SK-N-SH (cell line): ENCODE data around the gene KLF18. TPM values are rescaled to one million over a fixed set of nuclear protein-coding genes. Genes with fewer than 3 reads are reported as not detected.

ENCODE experiments used
- CTCF ChIA-PET: fragments of 300-600, 350-600 bp; formaldehyde crosslinking; extraction: SDS; loops from one replicate; lab custom pipeline; 2021; lab: Yijun Ruan, JAX
- POLR2A ChIA-PET: fragments of 350-600 bp; sonication (Branson Sonifier 250); formaldehyde crosslinking; extraction: SDS; loops from one replicate; lab custom pipeline; 2020; ENCODE audit warnings: antibody characterized with exemption, inconsistent platforms; lab: Yijun Ruan, JAX
- DNase-seq: peaks from one replicate; pipeline ENCODE4 v3.0.0; 2012
- H2AFZ ChIP-seq: fragments of 200-600 bp; sonication (generic); 2 replicates; pipeline ENCODE4 v1.8.1; 2016; ENCODE audit warnings: antibody characterized with exemption, mild to moderate bottlenecking, low read depth
- H3F3A ChIP-seq: fragments of 200-600 bp; sonication (generic); replicated peaks from 2 replicates; pipeline ENCODE3; 2016; ENCODE audit warnings: antibody characterized with exemption, mild to moderate bottlenecking; ENCODE audit not compliant: insufficient read depth
- H3K27ac ChIP-seq, 2 experiments: fragments of 200-500 bp in 1 of 2; fragments of 200-600 bp in 1 of 2; sonication (Bioruptor generic) in 1 of 2; sonication (generic), shearing (Covaris generic) in 1 of 2; 2 replicates each; pipeline versions ENCODE4 v1.5.1 to v1.6.1; 2014 to 2016; ENCODE audit warnings: low read depth in 2 of 2, inconsistent platforms in 1 of 2, low read length in 1 of 2, mild to moderate bottlenecking in 1 of 2, mixed read lengths in 1 of 2
- H3K27me3 ChIP-seq: fragments of 200-600 bp; sonication (generic), shearing (Covaris generic); 2 replicates; pipeline ENCODE4 v1.6.1; 2016; ENCODE audit warnings: mixed run types; ENCODE audit not compliant: insufficient read depth
- H3K36me3 ChIP-seq, 2 experiments: fragments of 200-500 bp in 1 of 2; fragments of 200-600 bp in 1 of 2; sonication (Bioruptor generic) in 1 of 2; sonication (generic) in 1 of 2; replicated peaks in 1 of 2; 2 replicates each; pipeline versions ENCODE3 to v1.5.1; 2014 to 2016; ENCODE audit warnings: low read length in 1 of 2, mild to moderate bottlenecking in 1 of 2; ENCODE audit not compliant: insufficient read depth in 2 of 2, control insufficient read depth in 1 of 2
- H3K4me1 ChIP-seq, 2 experiments: fragments of 200-500 bp in 1 of 2; fragments of 200-600 bp in 1 of 2; sonication (Bioruptor generic) in 1 of 2; sonication (generic), shearing (Covaris generic) in 1 of 2; 2 replicates each; pipeline versions ENCODE4 v1.5.1 to v1.6.1; 2014 to 2016; ENCODE audit warnings: low read depth in 1 of 2, low read length in 1 of 2, mixed run types in 1 of 2; ENCODE audit not compliant: insufficient read depth in 2 of 2, control insufficient read depth in 1 of 2
- H3K4me2 ChIP-seq: fragments of 200-600 bp; sonication (generic), shearing (Covaris generic); 2 replicates; pipeline ENCODE4 v1.6.1; 2017; ENCODE audit warnings: mixed run types
- H3K4me3 ChIP-seq, 2 experiments: fragments of 200-500 bp in 1 of 2; fragments of 200-600 bp in 1 of 2; sonication (Bioruptor generic) in 1 of 2; sonication (generic), shearing (Covaris generic) in 1 of 2; 2 replicates each; pipeline versions ENCODE4 v1.5.1 to v1.8.1; 2014 to 2016; ENCODE audit warnings: low read depth in 2 of 2, inconsistent platforms in 1 of 2, low read length in 1 of 2, mild to moderate bottlenecking in 1 of 2, mixed read lengths in 1 of 2, moderate library complexity in 1 of 2
- H3K79me2 ChIP-seq: fragments of 200-600 bp; sonication (generic); 2 replicates; pipeline ENCODE4 v1.8.1; 2017; ENCODE audit warnings: mild to moderate bottlenecking; ENCODE audit not compliant: insufficient read depth
- H3K9ac ChIP-seq: fragments of 200-600 bp; sonication (generic); 2 replicates; pipeline ENCODE4 v1.6.1; 2017; ENCODE audit warnings: mixed run types
- H3K9me2 ChIP-seq: fragments of 200-600 bp; sonication (generic); 2 replicates; pipeline ENCODE4 v1.6.1; 2017; ENCODE audit warnings: mixed run types
- H3K9me3 ChIP-seq: fragments of 200-600 bp; sonication (generic); 2 replicates; pipeline ENCODE4 v1.6.1; 2017; ENCODE audit warnings: mixed run types, mild to moderate bottlenecking, moderate library complexity
- H4K20me1 ChIP-seq: fragments of 200-600 bp; sonication (generic); 2 replicates; pipeline ENCODE4 v1.6.1; 2017; ENCODE audit warnings: mild to moderate bottlenecking, mixed run types; ENCODE audit not compliant: insufficient read depth
- CHD2 ChIP-seq: fragments of 150-350 bp; IDR thresholded peaks from 2 replicates; pipeline ENCODE4 v1.6.1; 2018; ENCODE audit warnings: low read length; ENCODE audit not compliant: partially characterized antibody
- EZH2phosphoT487 ChIP-seq: fragments of 200-600 bp; sonication (generic); IDR thresholded peaks from 2 replicates; pipeline ENCODE4 v1.6.1; 2017; ENCODE audit warnings: low read depth, mixed run types, mild to moderate bottlenecking, antibody characterized with exemption, moderate library complexity, borderline replicate concordance
- FOXM1 ChIP-seq: IDR thresholded peaks from 2 replicates; pipeline ENCODE4 v1.4.0; 2012; ENCODE audit warnings: low read depth, mild to moderate bottlenecking
- GABPA ChIP-seq: IDR thresholded peaks from 2 replicates; pipeline ENCODE4 v1.4.0; 2012; ENCODE audit warnings: low read depth, mild to moderate bottlenecking
- IRF3 ChIP-seq: fragments of 150-350 bp; IDR thresholded peaks from 2 replicates; pipeline ENCODE4 v1.6.1; 2016; ENCODE audit warnings: mild to moderate bottlenecking, low read depth, low read length
- JUND ChIP-seq: IDR thresholded peaks from 2 replicates; pipeline ENCODE4 v1.4.0; 2012
- MEF2A ChIP-seq: IDR thresholded peaks from 2 replicates; pipeline ENCODE4 v1.4.0; 2012; ENCODE audit warnings: low read depth, borderline replicate concordance
- MXI1 ChIP-seq: IDR thresholded peaks from 2 replicates; pipeline ENCODE4 v1.6.1; 2012; ENCODE audit warnings: mild to moderate bottlenecking, low read depth, low read length, improper control_type of control experiment
- PBX3 ChIP-seq: IDR thresholded peaks from 2 replicates; pipeline ENCODE4; 2012
- REST ChIP-seq: IDR thresholded peaks from 2 replicates; pipeline ENCODE4 v1.6.1; 2012; ENCODE audit warnings: mild to moderate bottlenecking, low read depth, low read length, moderate library complexity
- RFX5 ChIP-seq: IDR thresholded peaks from 2 replicates; pipeline ENCODE4 v1.6.1; 2012; ENCODE audit warnings: mild to moderate bottlenecking, improper control_type of control experiment, low read length
- SIN3A ChIP-seq: IDR thresholded peaks from 2 replicates; pipeline ENCODE4 v1.6.1; 2012; ENCODE audit warnings: low read depth, mild to moderate bottlenecking, low read length, moderate library complexity, borderline replicate concordance
- SMC3 ChIP-seq: IDR thresholded peaks from 2 replicates; pipeline ENCODE4 v1.6.1; 2012; ENCODE audit warnings: low read depth, low read length, improper control_type of control experiment
- TAF1 ChIP-seq: IDR thresholded peaks from 2 replicates; pipeline ENCODE4 v1.6.1; 2012; ENCODE audit warnings: low read depth, mild to moderate bottlenecking, low read length, moderate library complexity, borderline replicate concordance
- TCF12 ChIP-seq: IDR thresholded peaks from 2 replicates; pipeline ENCODE4 v1.4.0; 2012
- USF1 ChIP-seq: IDR thresholded peaks from 2 replicates; pipeline ENCODE4 v1.4.0; 2012; ENCODE audit warnings: low read depth, borderline replicate concordance
- USF2 ChIP-seq: fragments of 150-350 bp; IDR thresholded peaks from 2 replicates; pipeline ENCODE4 v1.6.1; 2017; ENCODE audit warnings: antibody characterized with exemption, low read length, low read depth, borderline replicate concordance
- YY1 ChIP-seq: IDR thresholded peaks from 2 replicates; pipeline ENCODE4 v1.4.0; 2012; ENCODE audit warnings: low read depth, mild to moderate bottlenecking
- WGBS: methylation state at CpG from one replicate; pipeline ENCODE4 v1.1.6; 2017; ENCODE audit warnings: low lambda C conversion rate; 5-methylcytosine and 5-hydroxymethylcytosine counted together
- polyA plus RNA-seq, 3 experiments: library from polyadenylated mRNA; depleted of rRNA; stranded (reverse); fragments of >200 nt; gene quantifications; 2 replicates each; pipeline ENCODE4 v1.2.3, GENCODE V29; 2012

The KLF18 gene
- polyA plus RNA-seq, 1 of the 3 experiments (the other 2 are of a cell fraction): not detected

GRCh38 chr1:44112486-44112885 lies 28.9 kb downstream of the KLF18 start:
- Histone ChIP-seq H3K4me2 (no peak overlapping the region), H3K36me3 (no peaks in the 10 kb centered on the region), H3K27me3 (no peaks in the 10 kb centered on the region), H3K4me1 (no peaks in the 10 kb centered on the region; a peak in 1 of 4 replicates), H3K4me3 (no peak overlapping the region), H3K9me2 (no peaks in the 10 kb centered on the region), H3K27ac (no peak overlapping the region), H2AFZ (peak overlapping the region; percentile 29; the same call in 1 of the 2 replicates), H3K9me3 (no peaks in the 10 kb centered on the region), H3K9ac (no peak overlapping the region), H4K20me1 (no peaks in the 10 kb centered on the region), H3F3A (no peaks in the 10 kb centered on the region), H3K79me2 (no peaks in the 10 kb centered on the region)
- DNase-seq: no peak
- ChIA-PET CTCF (interaction anchor here (1.0 kb wide), 1 partner anchor 16 kb away, joined by 3 read pairs; no protein-coding TSS in a partner anchor), POLR2A (no interaction called here)
- 68% methylated on average over 3 of the region's 3 CpGs for WGBS
- no peak for TF ChIP-seq CHD2
- TF ChIP-seq TCF12: no peak
- TF ChIP-seq RFX5: no peak
- TF ChIP-seq FOXM1: no peak
- no peak for TF ChIP-seq GABPA
- no peak for TF ChIP-seq SMC3
- TF ChIP-seq USF2: no peak
- TF ChIP-seq EZH2phosphoT487: no peak
- TF ChIP-seq IRF3: no peak
- no peak for TF ChIP-seq MEF2A
- TF ChIP-seq TAF1: no peak
- no peak for TF ChIP-seq YY1

- DNase-seq: no peak
- Histone ChIP-seq H3F3A (no peaks in the 10 kb centered on the region), H3K4me3 (no peak overlapping the region), H3K79me2 (no peaks in the 10 kb centered on the region), H3K27ac (no peak overlapping the region), H3K27me3 (no peaks in the 10 kb centered on the region), H3K4me1 (no peaks in the 10 kb centered on the region; a peak in 1 of 4 replicates), H3K9me2 (no peaks in the 10 kb centered on the region), H3K9ac (no peak overlapping the region), H4K20me1 (no peaks in the 10 kb centered on the region), H3K36me3 (no peaks in the 10 kb centered on the region), H3K9me3 (no peaks in the 10 kb centered on the region), H3K4me2 (no peak overlapping the region), H2AFZ (no peak overlapping the region)
- CTCF ChIA-PET: no interaction called here
- TF ChIP-seq TAF1 (no peak), JUND (no peak), SIN3A (no peak), MXI1 (no peak), SMC3 (no peak), PBX3 (no peak), REST (no peak), USF1 (no peak), TCF12 (no peak)
- 67% methylated on average over 4 of the region's 4 CpGs for WGBS
- POLR2A ChIA-PET: no interaction called here
Observed at GRCh38 chr1:44111861-44112260, 29.6 kb downstream of the KLF18 start.
